ENCODE data around the gene MVB12B. TPM values are rescaled to one million over a fixed set of nuclear protein-coding genes. Genes with fewer than 3 reads are reported as not detected.
A peak's percentile ranks its signal among the peaks of the same experiment; 100 is the strongest.

The MVB12B gene
- total RNA-seq, 1 donor from 2014 or later: 16.5 TPM

DNA sequence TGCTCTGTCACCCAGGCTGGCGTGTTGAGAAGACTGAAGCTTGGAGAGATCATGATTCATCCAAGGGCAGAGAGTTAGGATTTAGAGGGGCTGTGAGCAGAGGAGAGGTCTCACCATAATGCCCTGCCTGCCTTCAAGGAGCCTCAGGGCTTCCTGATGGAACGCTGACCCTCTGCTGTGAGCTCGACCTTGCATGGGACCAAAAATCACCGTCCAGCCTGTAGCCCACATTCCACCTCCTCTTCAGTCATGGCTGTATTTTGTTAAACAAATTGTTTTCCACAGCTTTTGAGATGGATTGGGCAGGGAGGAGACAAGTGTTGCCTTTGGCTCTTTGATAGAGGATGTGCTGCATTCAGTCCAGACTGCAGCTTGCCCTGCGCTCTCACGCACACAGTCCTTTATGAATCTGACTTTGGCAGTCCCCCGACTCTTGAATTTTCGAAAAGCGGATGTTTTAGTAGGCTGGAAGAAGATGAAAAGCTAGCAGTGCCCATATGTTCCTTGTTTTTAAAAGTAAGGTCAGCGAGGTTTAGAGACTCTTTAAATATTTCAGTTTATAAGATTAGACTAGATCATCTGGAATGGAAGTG, 79.5 kb downstream of the MVB12B start:
- no peaks in the 10 kb centered on the region for H3K27me3 ChIP-seq
- H3K36me3 ChIP-seq: peaks cover 0 to 5% of the 10 kb centered on the region in 2 donors
- no peak for TF ChIP-seq POLR2AphosphoS5 (IDR thresholded peaks at IDR 0.05; ENCODE audit: insufficient read depth in 1 of 2, low read depth in 1 of 2)
- no peak for TF ChIP-seq POLR2A (IDR thresholded peaks at IDR 0.05)
- H3K9me3 ChIP-seq: no peaks in the 10 kb centered on the region
- H3K27ac ChIP-seq: peak overlapping the region; percentile 5
- no peak for DNase-seq (ENCODE audit: extremely low spot score in 2 of 2)
- intact Hi-C loops (cut with DNase I): no loop called here
- H3K4me1 ChIP-seq: no peaks in the 10 kb centered on the region
- no peak overlapping the region for H3K4me3 ChIP-seq

DNA sequence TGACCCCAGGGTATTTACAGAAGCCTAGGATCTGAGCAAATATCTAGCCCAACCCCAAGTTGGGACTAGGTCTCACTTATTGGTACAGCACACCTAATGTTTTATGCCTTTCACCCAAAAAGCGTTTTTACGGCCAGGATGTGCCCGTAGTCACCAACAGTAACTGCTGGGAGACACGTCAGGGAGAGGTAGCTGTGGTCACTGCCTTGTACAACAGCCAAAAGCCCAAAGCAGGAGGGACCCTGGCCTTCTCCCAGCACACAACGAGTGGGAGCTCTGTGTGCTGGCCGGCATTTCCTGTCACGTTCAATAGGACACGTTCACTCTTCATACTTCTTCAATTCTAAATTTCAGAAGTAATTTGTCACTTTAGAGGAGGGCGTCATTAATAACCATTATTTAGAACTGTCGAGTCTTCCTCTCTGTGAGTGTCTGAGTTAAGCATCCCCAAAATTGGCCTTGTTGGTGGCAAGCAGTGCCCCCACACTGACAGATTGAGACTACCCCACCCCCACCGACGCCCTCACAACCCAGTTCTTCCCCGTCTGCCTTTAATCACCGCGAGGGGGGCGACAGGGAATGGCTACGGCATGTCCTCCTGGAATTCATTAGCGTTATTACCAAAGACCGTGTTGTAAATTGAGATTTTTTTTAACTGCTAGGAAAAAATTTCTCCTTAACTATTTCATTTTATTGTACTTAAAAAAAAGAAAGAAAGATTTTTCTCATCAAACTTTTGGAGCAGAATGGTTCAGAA, 80.7 kb downstream of the MVB12B start:
- Histone ChIP-seq H3K27ac (peak overlapping the region; percentile 5), H3K4me3 (peak overlapping the region in 1 of 2 donors; percentile 1), H3K36me3 (peaks cover 0 to 5% of the 10 kb centered on the region in 2 donors), H3K9me3 (no peaks in the 10 kb centered on the region), H3K4me1 (peaks cover 5% of the 10 kb centered on the region), H3K27me3 (no peaks in the 10 kb centered on the region)
- DNase-seq (ENCODE audit: extremely low spot score in 2 of 2): no peak
- TF ChIP-seq POLR2A (IDR thresholded peaks at IDR 0.05) (no peak), POLR2AphosphoS5 (IDR thresholded peaks at IDR 0.05; ENCODE audit: insufficient read depth in 1 of 2, low read depth in 1 of 2) (no peak)
- TF ChIP-seq, protein P1, sequence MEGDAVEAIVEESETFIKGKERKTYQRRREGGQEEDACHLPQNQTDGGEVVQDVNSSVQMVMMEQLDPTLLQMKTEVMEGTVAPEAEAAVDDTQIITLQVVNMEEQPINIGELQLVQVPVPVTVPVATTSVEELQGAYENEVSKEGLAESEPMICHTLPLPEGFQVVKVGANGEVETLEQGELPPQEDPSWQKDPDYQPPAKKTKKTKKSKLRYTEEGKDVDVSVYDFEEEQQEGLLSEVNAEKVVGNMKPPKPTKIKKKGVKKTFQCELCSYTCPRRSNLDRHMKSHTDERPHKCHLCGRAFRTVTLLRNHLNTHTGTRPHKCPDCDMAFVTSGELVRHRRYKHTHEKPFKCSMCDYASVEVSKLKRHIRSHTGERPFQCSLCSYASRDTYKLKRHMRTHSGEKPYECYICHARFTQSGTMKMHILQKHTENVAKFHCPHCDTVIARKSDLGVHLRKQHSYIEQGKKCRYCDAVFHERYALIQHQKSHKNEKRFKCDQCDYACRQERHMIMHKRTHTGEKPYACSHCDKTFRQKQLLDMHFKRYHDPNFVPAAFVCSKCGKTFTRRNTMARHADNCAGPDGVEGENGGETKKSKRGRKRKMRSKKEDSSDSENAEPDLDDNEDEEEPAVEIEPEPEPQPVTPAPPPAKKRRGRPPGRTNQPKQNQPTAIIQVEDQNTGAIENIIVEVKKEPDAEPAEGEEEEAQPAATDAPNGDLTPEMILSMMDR (IDR thresholded peaks at IDR 0.05): no peak
- intact Hi-C loops (cut with DNase I): no loop called here

DNA sequence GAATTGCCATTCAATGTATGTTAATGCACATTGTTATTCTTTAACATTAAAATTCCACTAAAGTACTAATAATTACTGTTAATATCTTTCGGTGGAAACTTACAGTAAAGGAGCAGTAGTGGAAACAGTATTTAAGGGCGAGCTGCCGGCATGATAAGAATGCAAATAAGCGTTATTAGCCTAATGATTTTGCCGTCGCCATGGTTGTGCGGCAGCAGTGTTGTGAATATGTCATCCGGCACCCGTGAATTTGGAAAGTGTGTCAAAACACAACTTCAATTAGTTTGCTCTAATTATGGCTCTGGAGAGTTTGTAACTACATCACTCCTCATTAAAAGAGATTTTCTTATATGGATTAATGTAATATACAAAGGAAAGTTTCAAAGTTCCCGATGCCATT, 81.4 kb downstream of the MVB12B start:
- intact Hi-C loops (cut with DNase I): no loop called here
- peaks cover 9% of the 10 kb centered on the region for H3K4me1 ChIP-seq
- H3K4me3 ChIP-seq: no peak overlapping the region
- no peak for DNase-seq (ENCODE audit: extremely low spot score in 2 of 2)
- H3K27me3 ChIP-seq: no peaks in the 10 kb centered on the region
- TF ChIP-seq POLR2AphosphoS5 (IDR thresholded peaks at IDR 0.05; ENCODE audit: insufficient read depth in 1 of 2, low read depth in 1 of 2): no peak
- TF ChIP-seq, protein P1 (IDR thresholded peaks at IDR 0.05): no peak
- TF ChIP-seq POLR2A (IDR thresholded peaks at IDR 0.05): no peak
- peaks cover 0 to 5% of the 10 kb centered on the region in 2 donors for H3K36me3 ChIP-seq
- no peaks in the 10 kb centered on the region for H3K9me3 ChIP-seq
- H3K27ac ChIP-seq: no peak overlapping the region

- no peaks in the 10 kb centered on the region for H3K9me3 ChIP-seq
- peaks cover 0 to 5% of the 10 kb centered on the region in 2 donors for H3K36me3 ChIP-seq
- intact Hi-C loops (cut with DNase I): no loop called here
- H3K27ac ChIP-seq: no peak overlapping the region
- no peak overlapping the region for H3K4me3 ChIP-seq
- H3K4me1 ChIP-seq: peaks cover 9% of the 10 kb centered on the region
- no peak for DNase-seq (ENCODE audit: extremely low spot score in 2 of 2)
- no peak for TF ChIP-seq POLR2AphosphoS5 (IDR thresholded peaks at IDR 0.05; ENCODE audit: insufficient read depth in 1 of 2, low read depth in 1 of 2)
- TF ChIP-seq, protein P1 (IDR thresholded peaks at IDR 0.05): no peak
- TF ChIP-seq POLR2A (IDR thresholded peaks at IDR 0.05): no peak
- no peaks in the 10 kb centered on the region for H3K27me3 ChIP-seq
These were observed 83.6 kb downstream of the MVB12B start for GRCh38 chr9:126410229-126410628.

DNA sequence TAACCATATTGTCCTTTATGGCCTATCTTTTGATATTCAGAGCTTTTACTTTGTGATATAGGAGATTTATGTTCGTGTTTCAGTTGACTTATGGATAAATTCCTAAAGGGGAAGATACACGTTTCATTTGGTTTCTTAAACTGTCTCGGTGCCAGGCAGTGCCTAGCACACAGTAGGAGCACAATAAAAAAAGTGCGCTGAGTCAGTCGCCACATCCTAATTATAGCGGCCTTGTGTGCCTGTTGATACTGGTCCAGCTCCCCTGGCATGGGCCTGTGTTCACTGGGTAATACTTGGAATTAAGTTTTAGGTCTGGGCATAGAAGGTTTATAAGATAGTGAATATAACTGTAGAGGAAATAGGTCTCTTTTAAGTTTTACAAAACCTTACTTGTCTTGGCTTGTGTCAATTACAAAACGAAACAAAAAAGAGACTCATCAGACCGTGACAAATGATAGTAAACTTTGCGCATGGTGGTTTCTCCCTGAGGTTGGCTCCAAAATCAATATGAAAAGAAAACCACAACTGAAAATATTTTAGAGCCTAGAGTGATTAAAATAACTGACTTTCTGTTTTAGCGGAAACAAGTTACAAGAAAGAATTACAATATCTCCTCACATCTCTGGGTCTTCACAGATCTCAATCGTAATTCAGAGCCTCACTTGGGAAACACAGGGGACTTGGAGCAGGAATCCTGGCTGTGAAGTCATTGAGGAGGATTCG, 84.8 kb downstream of the MVB12B start:
- Histone ChIP-seq H3K36me3 (peaks cover 0 to 5% of the 10 kb centered on the region in 2 donors), H3K27me3 (no peaks in the 10 kb centered on the region), H3K27ac (peak overlapping the region; percentile 9), H3K9me3 (no peaks in the 10 kb centered on the region), H3K4me1 (peaks cover 9% of the 10 kb centered on the region), H3K4me3 (no peak overlapping the region)
- DNase-seq (ENCODE audit: extremely low spot score in 2 of 2): no peak
- no peak for TF ChIP-seq POLR2A (IDR thresholded peaks at IDR 0.05)
- TF ChIP-seq POLR2AphosphoS5 (IDR thresholded peaks at IDR 0.05; ENCODE audit: insufficient read depth in 1 of 2, low read depth in 1 of 2): no peak
- TF ChIP-seq, protein P1 (IDR thresholded peaks at IDR 0.05): no peak
- intact Hi-C loops (cut with DNase I): no loop called here

Measured in vagina (tissue), 2 donors.